GM23338 (cell line): ENCODE measurements around the gene MAP2K5. TPM values are rescaled to one million over a fixed set of nuclear protein-coding genes. Genes with fewer than 3 reads are reported as not detected.

Experiments used
- ATAC-seq: fragments of 200-7000 bp; cut with Tn5 transposase; 3 replicates; pipeline ENCODE4 v1.9.1; 2020
- DNase-seq: peaks from one replicate; pipeline ENCODE4 v3.0.0-alpha.2; 2015; ENCODE audit warnings: low spot score
- H2AFZ ChIP-seq: fragments of 200-600 bp; sonication (generic); 2 replicates; pipeline ENCODE4 v1.8.0; 2016; ENCODE audit warnings: antibody characterized with exemption, mild to moderate bottlenecking, moderate library complexity
- H3F3A ChIP-seq: fragments of 200-600 bp; sonication (generic); replicated peaks from 2 replicates; pipeline ENCODE4 v1.8.0; 2017; ENCODE audit warnings: antibody characterized with exemption, mixed run types, low read depth
- H3K27ac ChIP-seq: fragments of 200-600 bp; sonication (generic); 2 replicates; pipeline ENCODE4 v1.6.1; 2016; ENCODE audit warnings: low read depth
- H3K27me3 ChIP-seq: fragments of 200-600 bp; sonication (generic); 2 replicates; pipeline ENCODE4 v1.8.0; 2016; ENCODE audit warnings: mild to moderate bottlenecking, mixed run types, moderate library complexity; ENCODE audit not compliant: insufficient read depth
- H3K36me3 ChIP-seq: fragments of 200-600 bp; sonication (generic); 2 replicates; pipeline ENCODE4 v1.8.0; 2016; ENCODE audit warnings: mild to moderate bottlenecking; ENCODE audit not compliant: insufficient read depth
- H3K4me1 ChIP-seq: fragments of 200-600 bp; sonication (generic); 2 replicates; pipeline ENCODE4 v1.8.0; 2016; ENCODE audit warnings: mild to moderate bottlenecking, moderate library complexity; ENCODE audit not compliant: insufficient read depth
- H3K4me2 ChIP-seq: fragments of 200-600 bp; sonication (generic); 2 replicates; pipeline ENCODE4 v1.7.1; 2017; ENCODE audit warnings: mixed run types
- H3K4me3 ChIP-seq: fragments of 200-600 bp; sonication (generic); 2 replicates; pipeline ENCODE4 v1.6.1; 2016; ENCODE audit warnings: mixed run types
- H3K79me2 ChIP-seq: fragments of 200-600 bp; sonication (generic); replicated peaks from 2 replicates; pipeline ENCODE4 v1.8.0; 2017; ENCODE audit warnings: mild to moderate bottlenecking; ENCODE audit not compliant: insufficient read depth
- H3K9me2 ChIP-seq: fragments of 200-600 bp; sonication (generic); 2 replicates; pipeline ENCODE4 v1.8.0; 2017; ENCODE audit not compliant: insufficient read depth
- H4K20me1 ChIP-seq: fragments of 200-600 bp; sonication (generic); replicated peaks from 2 replicates; pipeline ENCODE4 v1.8.0; 2017; ENCODE audit warnings: mild to moderate bottlenecking; ENCODE audit not compliant: insufficient read depth
- H3K27ac Mint-ChIP-seq: 2 replicates; pipeline ENCODE4 v1.8.0; 2020; ENCODE audit warnings: inconsistent platforms, mild to moderate bottlenecking, moderate library complexity, mixed read lengths
- H3K27me3 Mint-ChIP-seq: 3 replicates; pipeline ENCODE4 v1.8.0; 2022; ENCODE audit warnings: low read depth, mild to moderate bottlenecking, moderate library complexity, mixed read lengths, inconsistent platforms; ENCODE audit not compliant: insufficient read depth, poor library complexity
- H3K36me3 Mint-ChIP-seq: 3 replicates; pipeline ENCODE4 v1.8.0; 2021; ENCODE audit warnings: low read depth, mild to moderate bottlenecking, inconsistent platforms, moderate library complexity, mixed read lengths
- H3K4me1 Mint-ChIP-seq: 3 replicates; pipeline ENCODE4 v1.8.0; 2020; ENCODE audit warnings: mild to moderate bottlenecking, inconsistent platforms, mixed read lengths
- H3K4me3 Mint-ChIP-seq: 3 replicates; pipeline ENCODE4 v1.8.0; 2021; ENCODE audit warnings: moderate library complexity, mild to moderate bottlenecking, inconsistent platforms, mixed read lengths
- H3K9me3 Mint-ChIP-seq: 3 replicates; pipeline ENCODE4 v1.8.0; 2020; ENCODE audit warnings: moderate library complexity, mild to moderate bottlenecking, inconsistent platforms, mixed read lengths
- JUNB ChIP-seq: IDR thresholded peaks from one replicate; pipeline ENCODE4 v1.6.1; 2016; ENCODE audit warnings: antibody characterized with exemption; ENCODE audit not compliant: unreplicated experiment
- NANOG ChIP-seq: IDR thresholded peaks from 2 replicates; pipeline ENCODE4 v1.6.1; 2016; ENCODE audit warnings: antibody characterized with exemption, borderline replicate concordance
- STAT1 ChIP-seq: IDR thresholded peaks from one replicate; pipeline ENCODE4 v1.6.1; 2016; ENCODE audit warnings: antibody characterized with exemption; ENCODE audit not compliant: unreplicated experiment
- ZNF114 ChIP-seq: fragments of 250-450 bp; sonication (Bioruptor Pico); IDR thresholded peaks from 2 replicates; pipeline ENCODE4 v1.5.0; 2020; ENCODE audit warnings: mild to moderate bottlenecking, moderate library complexity
- polyA plus RNA-seq: library from polyadenylated mRNA; unstranded; fragments of >200 nt; fragmentation: Nextera tagmentation; extraction: Ambion mirVana; gene quantifications from 2 replicates; pipeline ENCODE4 v1.2.1, GENCODE V29; 2016
- total RNA-seq: library from RNA; depleted of rRNA; stranded (reverse); fragments of >200 nt; shearing (Covaris generic); gene quantifications from 2 replicates; pipeline ENCODE4 v1.2.3, GENCODE V29; 2014
- TF ChIP-seq, protein P1 (sequence below): IDR thresholded peaks from 2 replicates; pipeline ENCODE4 v1.6.1; 2016; ENCODE audit warnings: antibody characterized with exemption
- TF ChIP-seq, protein P2 (sequence below), 2 experiments: fragments of 200-600 bp in 1 of 2; sonication (generic) in 1 of 2; conservative IDR thresholded peaks; 2 replicates each; pipeline versions ENCODE4 v1.5.1 to v1.6.1; 2016 to 2017; ENCODE audit warnings: antibody characterized with exemption in 2 of 2, low read depth in 2 of 2, mild to moderate bottlenecking in 2 of 2, moderate library complexity in 1 of 2
- TF ChIP-seq, protein P3 (sequence below): fragments of 250-450 bp; sonication (Bioruptor Pico); IDR thresholded peaks from 2 replicates; pipeline ENCODE4 v1.5.0; 2020; ENCODE audit warnings: mild to moderate bottlenecking, moderate library complexity

The MAP2K5 gene
- total and polyA plus RNA-seq, 2 experiments from 2014 or later = 6.5 to 13.6 TPM

DNA sequence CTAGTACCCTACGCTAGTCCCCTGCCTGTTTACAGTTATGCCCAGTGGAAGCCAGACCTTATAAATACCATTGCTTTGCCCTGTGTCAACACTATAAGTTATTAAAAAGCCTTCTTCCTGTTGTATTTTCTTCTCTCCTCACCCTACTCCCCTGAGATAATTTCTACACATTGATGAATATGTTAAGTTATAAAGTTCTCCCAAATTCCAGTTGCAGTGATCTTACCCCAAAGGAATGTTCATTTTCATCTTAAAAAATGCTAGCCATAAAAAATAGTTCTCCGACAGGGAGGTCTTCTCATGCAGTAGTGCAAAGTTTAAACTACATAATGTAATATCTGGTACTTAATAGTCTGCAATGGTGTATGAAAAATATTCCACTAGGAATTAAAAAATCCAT lies 58.6 kb downstream of the MAP2K5 start (continued):
- TF ChIP-seq, protein P1, sequence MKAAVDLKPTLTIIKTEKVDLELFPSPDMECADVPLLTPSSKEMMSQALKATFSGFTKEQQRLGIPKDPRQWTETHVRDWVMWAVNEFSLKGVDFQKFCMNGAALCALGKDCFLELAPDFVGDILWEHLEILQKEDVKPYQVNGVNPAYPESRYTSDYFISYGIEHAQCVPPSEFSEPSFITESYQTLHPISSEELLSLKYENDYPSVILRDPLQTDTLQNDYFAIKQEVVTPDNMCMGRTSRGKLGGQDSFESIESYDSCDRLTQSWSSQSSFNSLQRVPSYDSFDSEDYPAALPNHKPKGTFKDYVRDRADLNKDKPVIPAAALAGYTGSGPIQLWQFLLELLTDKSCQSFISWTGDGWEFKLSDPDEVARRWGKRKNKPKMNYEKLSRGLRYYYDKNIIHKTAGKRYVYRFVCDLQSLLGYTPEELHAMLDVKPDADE = no peak
- TF ChIP-seq ZNF114 (CRISPR knock-in tag) = no peak

DNA sequence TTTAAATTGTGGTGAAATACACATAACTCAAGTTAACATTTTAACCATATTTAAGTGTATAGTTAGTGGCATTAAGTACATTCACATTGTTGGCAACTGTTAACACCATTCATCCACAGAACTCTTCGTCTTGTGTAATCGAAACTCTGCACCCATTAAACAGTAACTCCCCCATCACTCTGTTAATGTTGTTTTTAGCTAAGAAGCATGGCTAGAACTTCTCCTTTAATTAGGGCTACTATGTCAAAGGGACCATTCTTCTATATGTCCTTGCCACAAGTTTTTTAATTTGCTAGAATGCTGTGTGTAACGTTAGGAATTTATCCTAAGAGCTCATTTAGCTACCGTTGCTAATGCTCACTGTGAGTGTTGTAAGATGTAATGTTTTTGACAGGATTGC lies 60.6 kb downstream of the MAP2K5 start:
- Histone ChIP-seq H4K20me1 (no peaks in the 10 kb centered on the region; the same call in 1 of the 2 replicates), H3F3A (no peaks in the 10 kb centered on the region), H3K9me2 (no peaks in the 10 kb centered on the region), H3K36me3 (no peaks in the 10 kb centered on the region), H3K4me3 (no peak overlapping the region), H2AFZ (no peak overlapping the region), H3K27ac (no peak overlapping the region), H3K4me1 (no peaks in the 10 kb centered on the region; the same call in 1 of the 2 replicates), H3K4me2 (no peak overlapping the region), H3K27me3 (no peaks in the 10 kb centered on the region), H3K79me2 (no peaks in the 10 kb centered on the region)
- no peaks in the 10 kb centered on the region for H3K9me3 Mint-ChIP-seq
- H3K4me3 Mint-ChIP-seq = no peak overlapping the region
- no peaks in the 10 kb centered on the region for H3K36me3 Mint-ChIP-seq
- no peak for DNase-seq
- peaks cover 1% of the 10 kb centered on the region for H3K27me3 Mint-ChIP-seq
- TF ChIP-seq, protein P2, sequence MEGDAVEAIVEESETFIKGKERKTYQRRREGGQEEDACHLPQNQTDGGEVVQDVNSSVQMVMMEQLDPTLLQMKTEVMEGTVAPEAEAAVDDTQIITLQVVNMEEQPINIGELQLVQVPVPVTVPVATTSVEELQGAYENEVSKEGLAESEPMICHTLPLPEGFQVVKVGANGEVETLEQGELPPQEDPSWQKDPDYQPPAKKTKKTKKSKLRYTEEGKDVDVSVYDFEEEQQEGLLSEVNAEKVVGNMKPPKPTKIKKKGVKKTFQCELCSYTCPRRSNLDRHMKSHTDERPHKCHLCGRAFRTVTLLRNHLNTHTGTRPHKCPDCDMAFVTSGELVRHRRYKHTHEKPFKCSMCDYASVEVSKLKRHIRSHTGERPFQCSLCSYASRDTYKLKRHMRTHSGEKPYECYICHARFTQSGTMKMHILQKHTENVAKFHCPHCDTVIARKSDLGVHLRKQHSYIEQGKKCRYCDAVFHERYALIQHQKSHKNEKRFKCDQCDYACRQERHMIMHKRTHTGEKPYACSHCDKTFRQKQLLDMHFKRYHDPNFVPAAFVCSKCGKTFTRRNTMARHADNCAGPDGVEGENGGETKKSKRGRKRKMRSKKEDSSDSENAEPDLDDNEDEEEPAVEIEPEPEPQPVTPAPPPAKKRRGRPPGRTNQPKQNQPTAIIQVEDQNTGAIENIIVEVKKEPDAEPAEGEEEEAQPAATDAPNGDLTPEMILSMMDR (conservative IDR thresholded peaks at IDR 0.05; ENCODE audit: low read depth in 2 of 2) = no peak
- TF ChIP-seq NANOG (no peak), JUNB (no peak), STAT1 (no peak)
- TF ChIP-seq, protein P3, sequence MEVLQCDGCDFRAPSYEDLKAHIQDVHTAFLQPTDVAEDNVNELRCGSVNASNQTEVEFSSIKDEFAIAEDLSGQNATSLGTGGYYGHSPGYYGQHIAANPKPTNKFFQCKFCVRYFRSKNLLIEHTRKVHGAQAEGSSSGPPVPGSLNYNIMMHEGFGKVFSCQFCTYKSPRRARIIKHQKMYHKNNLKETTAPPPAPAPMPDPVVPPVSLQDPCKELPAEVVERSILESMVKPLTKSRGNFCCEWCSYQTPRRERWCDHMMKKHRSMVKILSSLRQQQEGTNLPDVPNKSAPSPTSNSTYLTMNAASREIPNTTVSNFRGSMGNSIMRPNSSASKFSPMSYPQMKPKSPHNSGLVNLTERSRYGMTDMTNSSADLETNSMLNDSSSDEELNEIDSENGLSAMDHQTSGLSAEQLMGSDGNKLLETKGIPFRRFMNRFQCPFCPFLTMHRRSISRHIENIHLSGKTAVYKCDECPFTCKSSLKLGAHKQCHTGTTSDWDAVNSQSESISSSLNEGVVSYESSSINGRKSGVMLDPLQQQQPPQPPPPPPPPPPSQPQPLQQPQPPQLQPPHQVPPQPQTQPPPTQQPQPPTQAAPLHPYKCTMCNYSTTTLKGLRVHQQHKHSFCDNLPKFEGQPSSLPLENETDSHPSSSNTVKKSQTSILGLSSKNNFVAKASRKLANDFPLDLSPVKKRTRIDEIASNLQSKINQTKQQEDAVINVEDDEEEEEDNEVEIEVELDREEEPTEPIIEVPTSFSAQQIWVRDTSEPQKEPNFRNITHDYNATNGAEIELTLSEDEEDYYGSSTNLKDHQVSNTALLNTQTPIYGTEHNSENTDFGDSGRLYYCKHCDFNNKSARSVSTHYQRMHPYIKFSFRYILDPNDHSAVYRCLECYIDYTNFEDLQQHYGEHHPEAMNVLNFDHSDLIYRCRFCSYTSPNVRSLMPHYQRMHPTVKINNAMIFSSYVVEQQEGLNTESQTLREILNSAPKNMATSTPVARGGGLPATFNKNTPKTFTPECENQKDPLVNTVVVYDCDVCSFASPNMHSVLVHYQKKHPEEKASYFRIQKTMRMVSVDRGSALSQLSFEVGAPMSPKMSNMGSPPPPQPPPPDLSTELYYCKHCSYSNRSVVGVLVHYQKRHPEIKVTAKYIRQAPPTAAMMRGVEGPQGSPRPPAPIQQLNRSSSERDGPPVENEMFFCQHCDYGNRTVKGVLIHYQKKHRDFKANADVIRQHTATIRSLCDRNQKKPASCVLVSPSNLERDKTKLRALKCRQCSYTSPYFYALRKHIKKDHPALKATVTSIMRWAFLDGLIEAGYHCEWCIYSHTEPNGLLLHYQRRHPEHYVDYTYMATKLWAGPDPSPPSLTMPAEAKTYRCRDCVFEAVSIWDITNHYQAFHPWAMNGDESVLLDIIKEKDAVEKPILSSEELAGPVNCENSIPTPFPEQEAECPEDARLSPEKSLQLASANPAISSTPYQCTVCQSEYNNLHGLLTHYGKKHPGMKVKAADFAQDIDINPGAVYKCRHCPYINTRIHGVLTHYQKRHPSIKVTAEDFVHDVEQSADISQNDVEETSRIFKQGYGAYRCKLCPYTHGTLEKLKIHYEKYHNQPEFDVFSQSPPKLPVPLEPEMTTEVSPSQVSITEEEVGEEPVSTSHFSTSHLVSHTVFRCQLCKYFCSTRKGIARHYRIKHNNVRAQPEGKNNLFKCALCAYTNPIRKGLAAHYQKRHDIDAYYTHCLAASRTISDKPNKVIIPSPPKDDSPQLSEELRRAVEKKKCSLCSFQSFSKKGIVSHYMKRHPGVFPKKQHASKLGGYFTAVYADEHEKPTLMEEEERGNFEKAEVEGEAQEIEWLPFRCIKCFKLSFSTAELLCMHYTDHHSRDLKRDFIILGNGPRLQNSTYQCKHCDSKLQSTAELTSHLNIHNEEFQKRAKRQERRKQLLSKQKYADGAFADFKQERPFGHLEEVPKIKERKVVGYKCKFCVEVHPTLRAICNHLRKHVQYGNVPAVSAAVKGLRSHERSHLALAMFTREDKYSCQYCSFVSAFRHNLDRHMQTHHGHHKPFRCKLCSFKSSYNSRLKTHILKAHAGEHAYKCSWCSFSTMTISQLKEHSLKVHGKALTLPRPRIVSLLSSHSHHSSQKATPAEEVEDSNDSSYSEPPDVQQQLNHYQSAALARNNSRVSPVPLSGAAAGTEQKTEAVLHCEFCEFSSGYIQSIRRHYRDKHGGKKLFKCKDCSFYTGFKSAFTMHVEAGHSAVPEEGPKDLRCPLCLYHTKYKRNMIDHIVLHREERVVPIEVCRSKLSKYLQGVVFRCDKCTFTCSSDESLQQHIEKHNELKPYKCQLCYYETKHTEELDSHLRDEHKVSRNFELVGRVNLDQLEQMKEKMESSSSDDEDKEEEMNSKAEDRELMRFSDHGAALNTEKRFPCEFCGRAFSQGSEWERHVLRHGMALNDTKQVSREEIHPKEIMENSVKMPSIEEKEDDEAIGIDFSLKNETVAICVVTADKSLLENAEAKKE = no peak
- H3K4me1 Mint-ChIP-seq = no peaks in the 10 kb centered on the region
- no peak for ATAC-seq
- no peak overlapping the region for H3K27ac Mint-ChIP-seq
